HG02938 (cell line): ENCODE data around the gene NTM.

Source experiments
- ATAC-seq: cut with Tn5 transposase; IDR thresholded peaks from one replicate; pipeline ENCODE4 v1.9.1; 2021; ENCODE audit warnings: mild to moderate bottlenecking, moderate library complexity; ENCODE audit not compliant: unreplicated experiment

The NTM gene

GRCh38 chr11:131458421-131458820 is 88.0 kb downstream of the NTM start:
- no peak for ATAC-seq

GRCh38 chr11:131460931-131461330 is 90.5 kb downstream of the NTM start:
- ATAC-seq, result no peak

GRCh38 chr11:131462622-131463021 is 92.2 kb downstream of the NTM start:
- no peak for ATAC-seq

- ATAC-seq, result no peak
Observed at GRCh38 chr11:131463162-131463561, 92.7 kb downstream of the NTM start.

- no peak for ATAC-seq
Observed at GRCh38 chr11:131463649-131464425, 93.4 kb downstream of the NTM start.

GRCh38 chr11:131464461-131464860 is 94.0 kb downstream of the NTM start:
- no peak for ATAC-seq

GRCh38 chr11:131465039-131465438 is 94.6 kb downstream of the NTM start:
- ATAC-seq, result no peak

- no peak for ATAC-seq
Observed at GRCh38 chr11:131465746-131466145, 95.3 kb downstream of the NTM start.

- no peak for ATAC-seq
Observed at GRCh38 chr11:131467645-131468394, 97.4 kb downstream of the NTM start.

GRCh38 chr11:131468565-131468964 is 98.2 kb downstream of the NTM start:
- ATAC-seq, result no peak

- no peak for ATAC-seq
Observed at GRCh38 chr11:131470216-131470925, 100.0 kb downstream of the NTM start.

GRCh38 chr11:131471976-131472375 is 101.6 kb downstream of the NTM start:
- no peak for ATAC-seq

GRCh38 chr11:131474947-131475346 is 104.5 kb downstream of the NTM start:
- ATAC-seq, result no peak

GRCh38 chr11:131476266-131476665 is 105.9 kb downstream of the NTM start:
- no peak for ATAC-seq

- no peak for ATAC-seq
Observed at GRCh38 chr11:131478341-131478740, 107.9 kb downstream of the NTM start.

GRCh38 chr11:131481303-131481702 is 110.9 kb downstream of the NTM start:
- no peak for ATAC-seq

- no peak for ATAC-seq
Observed at GRCh38 chr11:131481971-131482370, 111.6 kb downstream of the NTM start.

GRCh38 chr11:131483453-131483852 is 113.0 kb downstream of the NTM start:
- ATAC-seq, result no peak

GRCh38 chr11:131483877-131484276 is 113.5 kb downstream of the NTM start:
- no peak for ATAC-seq

GRCh38 chr11:131486100-131486499 is 115.7 kb downstream of the NTM start:
- no peak for ATAC-seq

GRCh38 chr11:131486937-131487635 is 116.7 kb downstream of the NTM start:
- ATAC-seq, result no peak
